GM11168 (cell line): ENCODE data around the gene ELMO1.

Experiments
- in situ Hi-C: fragments of 300-500 bp; cut with MboI; formaldehyde crosslinking; loops from one replicate; pipeline ENCODE4 v1.12.0; 2022; ENCODE audit warnings: low sequenced_read_pairs; ENCODE audit not compliant: unreplicated experiment

Gene ELMO1

GRCh38 chr7:37027557-37028341 is 420.9 kb downstream of the ELMO1 start:
- in situ Hi-C loops, result no loop called here

GRCh38 chr7:37027104-37027503 is 421.6 kb downstream of the ELMO1 start:
- in situ Hi-C loops, result no loop called here

GRCh38 chr7:37018954-37019353 is 429.7 kb downstream of the ELMO1 start:
- in situ Hi-C loops, result no loop called here

GRCh38 chr7:37016064-37016878 is 432.4 kb downstream of the ELMO1 start:
- in situ Hi-C loops, result no loop called here

- in situ Hi-C loops, result no loop called here
Measured at GRCh38 chr7:37015353-37016034, 433.2 kb downstream of the ELMO1 start.

- in situ Hi-C loops, result no loop called here
Measured at GRCh38 chr7:37013771-37014170, 434.9 kb downstream of the ELMO1 start.

GRCh38 chr7:37011151-37011890 is 437.3 kb downstream of the ELMO1 start:
- in situ Hi-C loops, result no loop called here

- in situ Hi-C loops, result no loop called here
Measured at GRCh38 chr7:37009125-37009675, 439.5 kb downstream of the ELMO1 start.

- in situ Hi-C loops, result no loop called here
Measured at GRCh38 chr7:37007691-37008090, 441.0 kb downstream of the ELMO1 start.

GRCh38 chr7:37007268-37007667 is 441.4 kb downstream of the ELMO1 start:
- in situ Hi-C loops, result no loop called here

- in situ Hi-C loops, result no loop called here
Measured at GRCh38 chr7:37006764-37007163, 441.9 kb downstream of the ELMO1 start.

- in situ Hi-C loops, result no loop called here
Measured at GRCh38 chr7:37000511-37000910, 448.2 kb downstream of the ELMO1 start.

- in situ Hi-C loops, result loop anchor here (25.0 kb wide), 1 partner anchor 187 kb away; no protein-coding TSS in a partner anchor
Measured at GRCh38 chr7:36999626-37000485, 448.8 kb downstream of the ELMO1 start.

- in situ Hi-C loops, result loop anchor here (25.0 kb wide), 1 partner anchor 192 kb away; no protein-coding TSS in a partner anchor
Measured at GRCh38 chr7:36995776-36996175, 452.9 kb downstream of the ELMO1 start.

GRCh38 chr7:36994456-36995112 is 454.1 kb downstream of the ELMO1 start:
- in situ Hi-C loops, result loop anchor here (25.0 kb wide), 1 partner anchor 193 kb away; no protein-coding TSS in a partner anchor

GRCh38 chr7:36986948-36987724 is 461.5 kb downstream of the ELMO1 start:
- in situ Hi-C loops, result loop anchor here (25.0 kb wide), 1 partner anchor 200 kb away; no protein-coding TSS in a partner anchor

GRCh38 chr7:36986511-36986933 is 462.1 kb downstream of the ELMO1 start:
- in situ Hi-C loops, result loop anchor here (25.0 kb wide), 1 partner anchor 201 kb away; no protein-coding TSS in a partner anchor
